Fibroblast of skin of left biceps (primary cell): Measurements from ENCODE around the gene ANAPC1.
"Not testable (repeated sequence)": the region's sequence is repeated elsewhere in the genome, so short reads cannot be mapped to it uniquely, and the experiment has no call there.

Experiments used
- DNase-seq, 2 experiments: peaks; one replicate each; pipeline ENCODE4 v3.0.0-alpha.2; 2013; ENCODE audit warnings: low read depth in 2 of 2

ANAPC1 gene

DNA sequence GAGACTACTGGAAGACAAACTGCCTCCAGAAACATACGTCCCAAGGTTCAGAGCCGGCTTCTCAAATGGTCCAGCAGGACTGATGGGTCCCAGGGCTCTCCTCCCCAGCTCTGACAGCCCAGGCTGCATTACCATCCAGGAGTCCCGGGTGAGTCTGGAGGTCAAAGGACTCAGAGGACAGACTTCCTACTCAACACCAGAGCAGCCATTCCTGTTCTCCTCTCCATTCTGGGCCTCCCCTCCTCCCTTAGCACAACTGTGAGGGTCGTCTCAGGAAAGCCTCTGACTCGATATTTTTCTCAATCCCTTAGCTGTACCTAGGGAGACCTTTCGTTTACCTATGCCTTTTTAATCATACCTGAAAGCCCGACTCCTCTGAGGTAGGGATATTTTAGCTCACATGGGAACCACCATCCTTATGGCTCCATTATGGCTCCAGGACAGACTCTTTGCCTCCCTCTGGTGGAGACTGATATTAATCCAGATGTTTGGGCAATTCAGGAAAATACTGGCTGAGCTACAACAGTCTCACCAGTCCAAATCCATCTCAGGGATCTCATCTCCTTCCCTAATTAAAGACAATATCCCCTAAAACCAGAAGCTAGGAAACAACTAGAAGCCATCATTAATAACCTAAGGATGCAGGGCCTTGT lies 70.9 kb downstream of the ANAPC1 start:
- DNase-seq = not testable (repeated sequence)

DNA sequence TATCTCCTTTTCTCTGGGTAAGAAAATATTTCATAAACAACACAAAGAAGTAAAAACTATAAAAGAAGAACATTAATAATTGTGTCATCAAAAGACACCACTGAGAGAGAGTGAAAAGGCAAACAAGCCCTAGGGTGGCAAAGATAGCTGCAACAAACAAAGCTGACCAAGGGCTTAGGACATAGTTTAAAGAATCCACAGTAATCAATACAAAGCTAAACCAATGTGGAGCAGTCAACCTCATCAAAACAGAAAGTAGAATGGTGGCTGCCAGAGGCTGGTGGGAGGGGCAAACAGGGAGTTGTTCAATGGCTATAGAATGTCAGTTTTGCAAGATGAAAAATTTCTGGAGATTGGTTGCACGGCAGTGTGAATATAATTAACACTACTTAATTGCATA lies 93.4 kb downstream of the ANAPC1 start:
- not testable (repeated sequence) for DNase-seq

DNA sequence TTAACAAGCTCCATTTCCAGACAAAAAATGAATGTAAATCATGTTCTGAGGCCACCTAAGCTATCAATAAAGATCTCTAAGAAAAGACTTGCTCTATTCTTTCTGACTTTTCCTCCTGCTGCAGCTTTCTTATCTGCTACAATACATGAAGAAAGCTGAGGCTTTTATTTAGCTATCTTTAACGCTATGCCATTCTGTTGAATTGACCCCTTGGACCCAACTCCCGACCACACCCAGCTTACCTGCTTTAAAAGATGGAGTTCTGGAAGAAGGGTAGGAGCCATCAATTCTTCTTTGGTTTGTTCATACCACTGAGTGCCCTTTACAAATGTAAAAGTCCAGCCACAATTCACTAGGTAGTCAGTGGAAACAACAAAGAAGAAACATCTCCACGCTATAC lies 99.9 kb downstream of the ANAPC1 start:
- DNase-seq = not testable (repeated sequence)

- not testable (repeated sequence) for DNase-seq
Observed at GRCh38 chr2:111782195-111782594, 101.8 kb downstream of the ANAPC1 start.

GRCh38 chr2:111781443-111782094 lies 102.4 kb downstream of the ANAPC1 start:
- not testable (repeated sequence) for DNase-seq

GRCh38 chr2:111777155-111777554 lies 106.8 kb downstream of the ANAPC1 start:
- not testable (repeated sequence) for DNase-seq

GRCh38 chr2:111776296-111776695 lies 107.7 kb downstream of the ANAPC1 start:
- not testable (repeated sequence) for DNase-seq

DNA sequence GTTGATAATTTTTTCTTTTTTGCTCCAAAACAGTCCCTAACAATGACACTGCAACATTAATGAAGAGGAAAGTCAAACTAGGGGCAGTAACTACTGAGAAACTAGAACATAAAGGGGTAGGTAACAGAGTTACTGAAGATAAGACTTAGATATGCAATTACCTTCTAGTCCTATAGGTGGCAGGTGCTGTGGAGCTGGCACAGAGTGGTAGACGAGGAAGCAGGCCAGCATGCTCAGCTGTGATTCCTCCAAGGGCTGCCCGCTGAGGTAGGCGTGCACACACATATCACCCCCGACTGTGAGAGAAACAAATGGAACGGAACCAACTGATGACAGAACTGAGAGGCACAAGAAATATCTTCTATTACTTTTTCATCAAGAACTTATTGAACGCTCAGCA lies 111.8 kb downstream of the ANAPC1 start:
- DNase-seq = not testable (repeated sequence)

GRCh38 chr2:111770916-111771658 lies 112.9 kb downstream of the ANAPC1 start:
- not testable (repeated sequence) for DNase-seq

DNA sequence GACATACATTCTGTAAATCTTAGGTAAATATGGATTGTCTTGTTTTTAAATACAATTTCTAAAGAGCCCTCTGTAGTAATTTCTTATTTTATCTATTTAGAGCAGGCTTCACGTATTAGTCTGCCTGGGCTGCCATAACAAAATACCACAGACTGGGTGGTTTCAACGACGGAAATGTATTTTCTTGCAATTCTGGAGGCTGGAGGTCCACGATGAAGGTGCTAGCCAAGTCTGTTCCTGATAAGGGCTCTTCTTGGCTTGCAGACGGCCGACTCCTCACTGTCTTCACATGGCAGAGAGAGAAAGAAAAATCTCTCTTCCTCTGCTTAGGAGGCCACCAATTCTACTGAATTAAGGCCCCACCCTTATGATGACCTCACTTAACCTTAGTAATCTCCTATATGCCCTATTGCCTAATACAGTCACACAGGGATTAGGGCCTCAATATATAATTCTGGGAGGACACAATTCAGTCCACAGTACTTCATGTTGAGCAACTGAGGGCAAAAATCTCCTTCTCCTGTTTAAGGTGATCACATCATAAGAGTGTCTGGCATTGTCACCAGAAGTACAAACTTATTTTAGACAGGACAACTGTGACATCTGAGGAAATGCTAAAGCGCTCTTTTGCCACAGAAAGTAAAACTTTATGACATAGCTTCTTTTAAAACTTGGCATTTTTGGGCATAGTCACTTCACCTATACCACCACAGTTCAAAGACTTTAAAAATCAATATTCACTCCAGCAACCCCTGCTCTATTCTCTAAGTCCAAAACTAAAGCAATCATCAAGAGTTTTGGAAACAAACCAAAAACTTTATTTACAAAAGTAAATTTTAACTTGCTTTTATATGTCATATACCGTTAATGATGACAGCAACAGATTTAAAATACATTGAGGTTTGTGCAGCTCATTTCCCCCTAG lies 115.5 kb downstream of the ANAPC1 start:
- not testable (repeated sequence) for DNase-seq

DNA sequence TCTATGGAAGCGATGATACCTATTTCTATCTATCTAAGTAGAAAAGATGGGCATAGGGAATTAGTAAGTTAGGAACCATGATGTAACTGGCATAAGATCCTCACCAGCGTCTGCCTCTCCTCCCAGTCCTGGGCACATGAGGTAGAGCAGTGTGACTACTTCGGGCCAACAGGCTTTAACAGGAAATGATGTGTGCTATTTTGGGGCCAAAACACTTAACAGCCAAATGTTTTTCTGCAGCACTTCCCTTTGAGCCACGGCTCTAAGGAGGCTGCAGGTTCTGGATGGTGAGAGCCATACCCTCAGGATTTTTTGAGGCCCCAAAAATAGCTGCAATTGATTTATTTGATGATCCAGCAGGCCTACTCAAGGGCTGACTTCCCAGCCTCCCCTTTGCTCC lies 116.9 kb downstream of the ANAPC1 start:
- not testable (repeated sequence) for DNase-seq

- DNase-seq = not testable (repeated sequence)
Observed at GRCh38 chr2:111766295-111766694, 117.7 kb downstream of the ANAPC1 start.

DNA sequence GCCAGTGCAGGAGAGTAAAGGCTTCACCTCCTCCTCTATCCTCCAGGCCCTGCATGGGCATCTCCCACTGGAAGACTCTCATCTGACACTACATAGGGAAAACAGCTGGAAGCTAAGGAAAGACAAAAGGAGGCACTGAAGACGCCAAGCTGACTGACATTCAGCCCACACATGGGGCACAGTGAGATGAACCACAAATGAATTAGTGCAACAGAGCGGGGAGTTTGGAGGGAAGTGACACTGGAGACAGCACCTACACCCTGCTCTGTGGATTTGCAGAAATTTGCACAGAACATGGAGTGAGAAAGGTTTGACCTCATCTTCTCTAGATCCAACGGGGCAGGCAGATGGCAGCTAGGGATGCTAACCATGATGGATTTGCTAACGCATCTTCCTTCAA lies 119.8 kb downstream of the ANAPC1 start:
- DNase-seq = not testable (repeated sequence)

DNA sequence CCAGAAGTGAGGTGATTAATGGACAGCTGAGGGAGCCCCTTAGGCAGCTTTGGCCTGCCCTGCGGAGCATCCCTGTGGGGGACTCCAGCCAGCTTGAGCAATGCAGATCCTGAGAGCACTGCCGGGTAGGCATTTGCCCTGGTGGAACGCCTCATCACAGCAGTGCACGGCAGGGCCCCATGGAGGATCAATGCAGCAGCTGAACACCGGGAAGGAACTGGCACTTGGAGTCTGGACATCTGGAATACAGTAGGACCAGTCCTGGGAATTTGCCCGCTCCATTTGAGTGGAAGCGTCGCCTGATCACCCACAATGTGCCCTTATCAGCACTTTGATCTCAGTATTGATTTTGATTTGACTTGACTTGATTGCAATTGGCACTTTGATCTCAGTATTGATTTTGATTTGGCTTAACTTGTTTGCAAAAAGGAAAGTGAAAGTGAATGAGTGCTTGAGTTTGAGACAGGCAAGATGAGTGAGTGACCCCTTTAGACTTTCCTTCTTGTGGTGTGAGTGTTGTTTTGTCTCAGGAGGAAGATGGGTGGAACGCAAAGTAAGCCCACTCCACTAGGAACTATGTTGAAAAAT lies 123.2 kb downstream of the ANAPC1 start:
- DNase-seq = not testable (repeated sequence)

- not testable (repeated sequence) for DNase-seq
Observed at GRCh38 chr2:111752533-111752932, 131.5 kb downstream of the ANAPC1 start.

GRCh38 chr2:111750641-111751040 lies 133.4 kb downstream of the ANAPC1 start:
- DNase-seq = not testable (repeated sequence)

DNA sequence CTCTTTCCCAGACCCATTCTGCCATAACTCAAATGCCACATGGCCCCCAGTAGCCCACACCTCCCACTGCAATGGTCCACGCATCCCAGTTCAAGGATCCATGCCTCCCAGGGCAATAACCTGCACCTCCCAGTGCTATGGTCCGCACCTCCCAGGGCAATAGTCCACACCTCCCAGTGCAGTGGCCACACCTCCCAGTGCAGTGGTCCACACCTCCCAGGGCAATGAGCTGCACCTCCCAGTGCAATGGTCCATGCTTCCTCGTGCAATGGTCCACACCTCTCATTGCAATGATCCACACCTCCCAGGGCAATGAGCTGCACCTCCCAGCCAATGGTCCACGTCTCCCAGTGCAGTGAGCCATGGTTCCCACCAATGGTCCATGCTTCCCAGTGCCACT lies 135.6 kb downstream of the ANAPC1 start:
- not testable (repeated sequence) for DNase-seq

DNA sequence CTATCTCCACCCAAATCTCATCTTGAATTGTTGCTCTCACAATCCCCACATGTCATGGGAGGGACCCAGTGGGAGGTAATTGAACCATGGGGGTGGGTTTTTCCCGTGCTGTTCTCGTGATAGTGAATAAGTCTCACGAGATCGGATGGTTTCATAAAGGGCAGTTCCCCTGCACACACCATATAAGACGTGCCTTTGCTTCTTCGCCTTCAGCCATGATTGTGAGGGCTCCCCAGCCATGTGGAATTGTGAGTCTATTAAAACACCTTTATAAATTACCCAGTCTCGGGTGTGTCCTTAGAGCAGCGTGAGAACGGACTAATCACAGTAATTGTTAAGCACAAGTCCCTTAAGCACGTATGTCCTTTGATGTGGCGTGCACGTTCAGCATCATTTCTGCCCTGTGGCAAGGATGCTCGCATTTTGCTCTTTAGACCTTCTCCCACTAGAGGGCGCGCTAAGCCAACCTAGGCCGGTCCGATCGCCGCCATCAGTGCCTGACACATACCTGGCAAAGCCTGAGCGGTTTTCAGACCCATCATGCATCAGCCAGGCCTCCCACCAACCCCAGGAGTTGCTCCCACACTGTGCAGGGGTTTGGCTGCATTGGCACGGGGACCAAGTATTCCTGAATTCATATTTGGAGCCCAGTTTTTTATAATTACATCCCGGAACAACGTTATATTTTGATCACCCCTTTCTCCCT lies 136.4 kb downstream of the ANAPC1 start:
- not testable (repeated sequence) for DNase-seq

GRCh38 chr2:111744751-111745150 lies 139.2 kb downstream of the ANAPC1 start:
- not testable (repeated sequence) for DNase-seq

- DNase-seq = not testable (repeated sequence)
Observed at GRCh38 chr2:111741517-111741916, 142.5 kb downstream of the ANAPC1 start.
